Measurements from ENCODE around the gene C22orf42.
"Not testable (repeated sequence)": the region's sequence is repeated elsewhere in the genome, so short reads cannot be mapped to it uniquely, and the experiment has no call there.

C22orf42 gene

GRCh38 chr22:32199341-32199740 is 40.2 kb upstream of the C22orf42 start:
- Histone ChIP-seq H3K4me3 (replicated peaks; ENCODE audit: insufficient read depth, low read length) (no peak overlapping the region), H3K27me3 (ENCODE audit: insufficient read depth, poor library complexity, severe bottlenecking) (peaks cover 3% of the 10 kb centered on the region), H3K27ac (replicated peaks) (no peak overlapping the region)
- DNase-seq (ENCODE audit: low read depth in 1 of 2, low spot score in 1 of 2), result no peak
- no peak for TF ChIP-seq SPI1 (IDR thresholded peaks at IDR 0.05; ENCODE audit: borderline replicate concordance, low read depth)
- TF ChIP-seq, protein P1, sequence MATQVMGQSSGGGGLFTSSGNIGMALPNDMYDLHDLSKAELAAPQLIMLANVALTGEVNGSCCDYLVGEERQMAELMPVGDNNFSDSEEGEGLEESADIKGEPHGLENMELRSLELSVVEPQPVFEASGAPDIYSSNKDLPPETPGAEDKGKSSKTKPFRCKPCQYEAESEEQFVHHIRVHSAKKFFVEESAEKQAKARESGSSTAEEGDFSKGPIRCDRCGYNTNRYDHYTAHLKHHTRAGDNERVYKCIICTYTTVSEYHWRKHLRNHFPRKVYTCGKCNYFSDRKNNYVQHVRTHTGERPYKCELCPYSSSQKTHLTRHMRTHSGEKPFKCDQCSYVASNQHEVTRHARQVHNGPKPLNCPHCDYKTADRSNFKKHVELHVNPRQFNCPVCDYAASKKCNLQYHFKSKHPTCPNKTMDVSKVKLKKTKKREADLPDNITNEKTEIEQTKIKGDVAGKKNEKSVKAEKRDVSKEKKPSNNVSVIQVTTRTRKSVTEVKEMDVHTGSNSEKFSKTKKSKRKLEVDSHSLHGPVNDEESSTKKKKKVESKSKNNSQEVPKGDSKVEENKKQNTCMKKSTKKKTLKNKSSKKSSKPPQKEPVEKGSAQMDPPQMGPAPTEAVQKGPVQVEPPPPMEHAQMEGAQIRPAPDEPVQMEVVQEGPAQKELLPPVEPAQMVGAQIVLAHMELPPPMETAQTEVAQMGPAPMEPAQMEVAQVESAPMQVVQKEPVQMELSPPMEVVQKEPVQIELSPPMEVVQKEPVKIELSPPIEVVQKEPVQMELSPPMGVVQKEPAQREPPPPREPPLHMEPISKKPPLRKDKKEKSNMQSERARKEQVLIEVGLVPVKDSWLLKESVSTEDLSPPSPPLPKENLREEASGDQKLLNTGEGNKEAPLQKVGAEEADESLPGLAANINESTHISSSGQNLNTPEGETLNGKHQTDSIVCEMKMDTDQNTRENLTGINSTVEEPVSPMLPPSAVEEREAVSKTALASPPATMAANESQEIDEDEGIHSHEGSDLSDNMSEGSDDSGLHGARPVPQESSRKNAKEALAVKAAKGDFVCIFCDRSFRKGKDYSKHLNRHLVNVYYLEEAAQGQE (IDR thresholded peaks at IDR 0.05; ENCODE audit: insufficient replicate concordance, low read depth), result no peak
- no peak for TF ChIP-seq POLR2AphosphoS5 (IDR thresholded peaks at IDR 0.05; ENCODE audit: low read depth)
- TF ChIP-seq GABPA (IDR thresholded peaks at IDR 0.05; ENCODE audit: low read depth), result no peak
- TF ChIP-seq, protein P2, sequence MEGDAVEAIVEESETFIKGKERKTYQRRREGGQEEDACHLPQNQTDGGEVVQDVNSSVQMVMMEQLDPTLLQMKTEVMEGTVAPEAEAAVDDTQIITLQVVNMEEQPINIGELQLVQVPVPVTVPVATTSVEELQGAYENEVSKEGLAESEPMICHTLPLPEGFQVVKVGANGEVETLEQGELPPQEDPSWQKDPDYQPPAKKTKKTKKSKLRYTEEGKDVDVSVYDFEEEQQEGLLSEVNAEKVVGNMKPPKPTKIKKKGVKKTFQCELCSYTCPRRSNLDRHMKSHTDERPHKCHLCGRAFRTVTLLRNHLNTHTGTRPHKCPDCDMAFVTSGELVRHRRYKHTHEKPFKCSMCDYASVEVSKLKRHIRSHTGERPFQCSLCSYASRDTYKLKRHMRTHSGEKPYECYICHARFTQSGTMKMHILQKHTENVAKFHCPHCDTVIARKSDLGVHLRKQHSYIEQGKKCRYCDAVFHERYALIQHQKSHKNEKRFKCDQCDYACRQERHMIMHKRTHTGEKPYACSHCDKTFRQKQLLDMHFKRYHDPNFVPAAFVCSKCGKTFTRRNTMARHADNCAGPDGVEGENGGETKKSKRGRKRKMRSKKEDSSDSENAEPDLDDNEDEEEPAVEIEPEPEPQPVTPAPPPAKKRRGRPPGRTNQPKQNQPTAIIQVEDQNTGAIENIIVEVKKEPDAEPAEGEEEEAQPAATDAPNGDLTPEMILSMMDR (IDR thresholded peaks at IDR 0.05; ENCODE audit: insufficient read depth, low read length), result no peak

GRCh38 chr22:32197553-32198226 is 38.6 kb upstream of the C22orf42 start:
- H3K27ac ChIP-seq (replicated peaks); H3K27me3 ChIP-seq (ENCODE audit: insufficient read depth, poor library complexity, severe bottlenecking); DNase-seq (ENCODE audit: low read depth in 1 of 2, low spot score in 1 of 2); H3K4me3 ChIP-seq (replicated peaks; ENCODE audit: insufficient read depth, low read length): not testable (repeated sequence)

GRCh38 chr22:32195900-32196299 is 36.8 kb upstream of the C22orf42 start:
- DNase-seq (ENCODE audit: low read depth in 1 of 2, low spot score in 1 of 2); H3K27me3 ChIP-seq (ENCODE audit: insufficient read depth, poor library complexity, severe bottlenecking); H3K27ac ChIP-seq (replicated peaks); H3K4me3 ChIP-seq (replicated peaks; ENCODE audit: insufficient read depth, low read length): not testable (repeated sequence)

DNA sequence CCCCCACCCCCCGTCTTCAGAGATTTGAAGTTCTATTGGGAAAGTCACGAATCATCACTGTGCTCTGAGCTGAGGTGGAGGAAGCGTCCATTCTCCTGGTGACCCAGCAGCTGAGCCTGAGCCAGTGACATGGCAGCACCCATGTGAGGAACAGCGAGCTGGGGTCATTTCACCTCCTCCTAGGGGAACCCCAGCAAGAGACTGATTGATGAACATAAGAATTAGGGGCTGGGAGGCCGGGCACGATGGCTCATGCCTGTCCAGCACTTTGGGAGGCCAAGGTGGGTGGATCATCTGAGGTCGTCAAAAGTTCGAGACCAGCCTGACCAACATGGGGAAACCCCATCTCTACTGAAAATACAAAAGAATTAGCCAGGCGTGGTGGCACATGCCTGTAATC is 34.2 kb upstream of the C22orf42 start:
- H3K27ac ChIP-seq (replicated peaks); H3K27me3 ChIP-seq (ENCODE audit: insufficient read depth, poor library complexity, severe bottlenecking); DNase-seq (ENCODE audit: low read depth in 1 of 2, low spot score in 1 of 2); H3K4me3 ChIP-seq (replicated peaks; ENCODE audit: insufficient read depth, low read length): not testable (repeated sequence)

DNA sequence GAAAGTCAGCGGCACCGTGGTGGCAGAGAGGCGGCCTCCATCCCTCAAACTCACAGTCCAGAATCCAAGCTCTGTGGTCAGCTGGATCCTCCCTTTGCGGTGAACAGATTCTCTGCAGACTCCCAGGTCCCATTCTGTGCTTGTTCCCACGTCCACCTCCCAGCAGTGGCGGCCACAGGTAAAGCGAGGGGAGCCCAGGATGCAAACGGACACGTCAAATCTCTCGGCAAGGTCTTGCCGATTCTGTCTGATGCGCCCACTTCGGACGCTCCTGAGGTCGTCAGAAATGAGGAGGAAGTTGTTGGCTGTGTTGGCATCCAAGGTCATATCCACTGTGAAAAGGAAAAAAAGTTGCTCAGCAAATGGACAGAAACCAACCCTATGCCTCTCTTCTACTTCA is 31.9 kb upstream of the C22orf42 start:
- DNase-seq (ENCODE audit: low read depth in 1 of 2, low spot score in 1 of 2); H3K27me3 ChIP-seq (ENCODE audit: insufficient read depth, poor library complexity, severe bottlenecking); H3K4me3 ChIP-seq (replicated peaks; ENCODE audit: insufficient read depth, low read length); H3K27ac ChIP-seq (replicated peaks): not testable (repeated sequence)

DNA sequence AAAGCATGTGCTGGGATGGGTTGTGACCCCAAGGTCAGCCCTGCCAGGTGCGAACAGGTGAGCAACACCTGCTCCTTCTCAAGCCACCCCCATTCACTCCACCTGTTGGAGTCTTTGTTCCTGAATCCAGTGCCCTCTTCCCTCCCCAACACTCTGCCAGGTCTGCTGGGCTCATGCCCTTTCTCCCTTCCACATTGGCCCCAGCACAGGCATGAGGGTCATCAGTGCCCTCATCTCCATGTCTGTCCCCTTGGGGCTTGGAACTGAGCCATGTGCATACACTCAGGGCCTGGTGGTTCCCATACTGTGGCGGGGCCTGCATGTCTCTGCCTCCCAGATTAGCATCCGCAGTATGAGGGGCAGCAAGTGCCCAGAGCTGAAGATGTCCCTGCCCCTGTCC is 26.7 kb upstream of the C22orf42 start:
- Histone ChIP-seq H3K27ac (replicated peaks) (no peak overlapping the region), H3K27me3 (ENCODE audit: insufficient read depth, poor library complexity, severe bottlenecking) (peaks cover 3% of the 10 kb centered on the region), H3K4me3 (replicated peaks; ENCODE audit: insufficient read depth, low read length) (no peak overlapping the region)
- DNase-seq (ENCODE audit: low read depth in 1 of 2, low spot score in 1 of 2), result no peak
- TF ChIP-seq SPI1 (IDR thresholded peaks at IDR 0.05; ENCODE audit: borderline replicate concordance, low read depth) (no peak), GABPA (IDR thresholded peaks at IDR 0.05; ENCODE audit: low read depth) (no peak), POLR2AphosphoS5 (IDR thresholded peaks at IDR 0.05; ENCODE audit: low read depth) (no peak)
- TF ChIP-seq, protein P2 (IDR thresholded peaks at IDR 0.05; ENCODE audit: insufficient read depth, low read length), result no peak
- TF ChIP-seq, protein P1 (IDR thresholded peaks at IDR 0.05; ENCODE audit: insufficient replicate concordance, low read depth), result no peak
